Body of pancreas (tissue), 4 donors: ENCODE results near the gene TMEM94.

Experiments used
- POLR2A ChIP-seq, 3 donors: fragments of 450-650 bp; IDR thresholded peaks; one replicate each; pipeline ENCODE4 v1.6.1; 2016; ENCODE audit warnings: antibody characterized with exemption in 3 of 3, mild to moderate bottlenecking in 2 of 3
- TF ChIP-seq, protein P1 (sequence below), 7 experiments: fragments of 450-650 bp in 4 of 7; fragments of 200-600 bp in 3 of 7; sonication (generic) in 3 of 7; IDR thresholded peaks; one replicate each; pipeline ENCODE4 v1.5.1; 2016 to 2019; ENCODE audit warnings: antibody characterized with exemption in 7 of 7

DNA sequence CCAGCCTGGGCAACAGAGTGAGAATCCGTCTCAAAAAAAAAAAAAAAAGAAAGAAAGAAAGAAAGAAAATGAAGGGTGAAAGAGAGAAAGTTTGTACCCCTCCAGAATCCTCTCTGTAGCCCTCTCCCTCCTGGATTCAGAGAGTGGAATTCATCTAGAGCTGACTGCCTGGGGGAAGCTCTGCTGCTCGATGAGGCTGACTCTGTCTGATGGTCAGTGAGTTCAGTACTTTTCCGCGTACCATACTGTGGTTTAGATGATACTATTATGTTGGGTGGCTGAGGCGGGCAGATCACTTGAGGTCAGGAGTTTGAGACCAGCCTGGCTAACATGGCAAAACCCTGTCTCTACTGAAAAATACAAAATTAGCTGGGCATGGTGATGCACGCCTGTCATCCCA lies 14.8 kb downstream of the TMEM94 start:
- TF ChIP-seq, protein P1, sequence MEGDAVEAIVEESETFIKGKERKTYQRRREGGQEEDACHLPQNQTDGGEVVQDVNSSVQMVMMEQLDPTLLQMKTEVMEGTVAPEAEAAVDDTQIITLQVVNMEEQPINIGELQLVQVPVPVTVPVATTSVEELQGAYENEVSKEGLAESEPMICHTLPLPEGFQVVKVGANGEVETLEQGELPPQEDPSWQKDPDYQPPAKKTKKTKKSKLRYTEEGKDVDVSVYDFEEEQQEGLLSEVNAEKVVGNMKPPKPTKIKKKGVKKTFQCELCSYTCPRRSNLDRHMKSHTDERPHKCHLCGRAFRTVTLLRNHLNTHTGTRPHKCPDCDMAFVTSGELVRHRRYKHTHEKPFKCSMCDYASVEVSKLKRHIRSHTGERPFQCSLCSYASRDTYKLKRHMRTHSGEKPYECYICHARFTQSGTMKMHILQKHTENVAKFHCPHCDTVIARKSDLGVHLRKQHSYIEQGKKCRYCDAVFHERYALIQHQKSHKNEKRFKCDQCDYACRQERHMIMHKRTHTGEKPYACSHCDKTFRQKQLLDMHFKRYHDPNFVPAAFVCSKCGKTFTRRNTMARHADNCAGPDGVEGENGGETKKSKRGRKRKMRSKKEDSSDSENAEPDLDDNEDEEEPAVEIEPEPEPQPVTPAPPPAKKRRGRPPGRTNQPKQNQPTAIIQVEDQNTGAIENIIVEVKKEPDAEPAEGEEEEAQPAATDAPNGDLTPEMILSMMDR (IDR thresholded peaks at IDR 0.05) = no peak
- TF ChIP-seq POLR2A (IDR thresholded peaks at IDR 0.05) = no peak
